Measurements from ENCODE around the gene CSRP1.

- TF ChIP-seq CTCF (IDR thresholded peaks at IDR 0.05) (no peak), POLR2AphosphoS5 (IDR thresholded peaks at IDR 0.05; ENCODE audit: insufficient read depth in 1 of 2, low read depth in 1 of 2) (no peak), POLR2A (IDR thresholded peaks at IDR 0.05) (no peak)
These were observed 43.8 kb downstream of the CSRP1 start for GRCh38 chr1:201463071-201463552.
